GM21528 (cell line): ENCODE measurements around the gene ABL2.

Experiments used
- ATAC-seq: cut with Tn5 transposase; IDR thresholded peaks from one replicate; pipeline ENCODE4 v1.9.1; 2021; ENCODE audit warnings: mild to moderate bottlenecking, moderate library complexity; ENCODE audit not compliant: unreplicated experiment, low FRiP score

ABL2 gene

DNA sequence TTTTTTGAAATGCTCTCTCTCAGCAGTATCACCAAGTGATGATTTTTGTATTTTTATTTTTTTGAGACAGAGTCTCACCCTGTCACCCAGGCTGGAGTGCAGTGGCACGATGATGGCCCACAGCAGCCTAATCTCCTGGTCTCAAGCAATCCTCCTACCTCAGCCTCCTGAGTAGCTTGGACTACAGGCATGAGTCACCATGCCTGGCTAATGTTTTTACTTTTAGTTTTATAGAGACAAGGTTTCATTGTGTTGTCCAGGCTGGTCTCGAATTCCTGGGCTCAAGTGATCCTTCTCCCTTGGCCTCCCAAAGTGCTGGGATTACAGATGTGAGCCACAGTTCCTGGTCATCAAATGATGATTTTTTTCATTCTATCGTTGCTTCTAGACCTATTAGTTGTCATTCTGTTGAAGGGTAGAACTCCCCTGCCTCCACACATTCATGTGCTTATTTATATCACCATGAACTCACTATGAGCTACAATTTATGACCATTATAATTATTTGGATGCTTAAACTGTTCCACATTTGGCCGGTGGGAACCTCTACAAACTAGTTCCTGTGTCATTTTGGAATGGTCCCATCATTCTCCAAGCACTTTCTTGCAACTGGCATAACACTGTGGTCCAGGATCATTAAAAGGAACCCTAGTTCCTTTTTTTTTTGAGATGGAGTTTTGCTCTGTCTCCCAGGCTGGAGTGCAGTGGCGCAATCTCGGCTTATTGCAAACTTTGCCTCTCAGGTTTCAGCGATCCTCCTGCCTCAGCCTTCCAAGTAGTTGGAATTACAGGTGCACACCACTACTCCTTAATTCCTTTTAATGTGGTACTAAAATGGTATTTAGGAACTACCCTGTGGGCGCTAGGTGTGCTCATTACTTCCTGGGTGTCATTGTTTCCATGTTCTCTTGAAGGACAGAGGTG lies 167.9 kb downstream of the ABL2 start:
- no peak for ATAC-seq

DNA sequence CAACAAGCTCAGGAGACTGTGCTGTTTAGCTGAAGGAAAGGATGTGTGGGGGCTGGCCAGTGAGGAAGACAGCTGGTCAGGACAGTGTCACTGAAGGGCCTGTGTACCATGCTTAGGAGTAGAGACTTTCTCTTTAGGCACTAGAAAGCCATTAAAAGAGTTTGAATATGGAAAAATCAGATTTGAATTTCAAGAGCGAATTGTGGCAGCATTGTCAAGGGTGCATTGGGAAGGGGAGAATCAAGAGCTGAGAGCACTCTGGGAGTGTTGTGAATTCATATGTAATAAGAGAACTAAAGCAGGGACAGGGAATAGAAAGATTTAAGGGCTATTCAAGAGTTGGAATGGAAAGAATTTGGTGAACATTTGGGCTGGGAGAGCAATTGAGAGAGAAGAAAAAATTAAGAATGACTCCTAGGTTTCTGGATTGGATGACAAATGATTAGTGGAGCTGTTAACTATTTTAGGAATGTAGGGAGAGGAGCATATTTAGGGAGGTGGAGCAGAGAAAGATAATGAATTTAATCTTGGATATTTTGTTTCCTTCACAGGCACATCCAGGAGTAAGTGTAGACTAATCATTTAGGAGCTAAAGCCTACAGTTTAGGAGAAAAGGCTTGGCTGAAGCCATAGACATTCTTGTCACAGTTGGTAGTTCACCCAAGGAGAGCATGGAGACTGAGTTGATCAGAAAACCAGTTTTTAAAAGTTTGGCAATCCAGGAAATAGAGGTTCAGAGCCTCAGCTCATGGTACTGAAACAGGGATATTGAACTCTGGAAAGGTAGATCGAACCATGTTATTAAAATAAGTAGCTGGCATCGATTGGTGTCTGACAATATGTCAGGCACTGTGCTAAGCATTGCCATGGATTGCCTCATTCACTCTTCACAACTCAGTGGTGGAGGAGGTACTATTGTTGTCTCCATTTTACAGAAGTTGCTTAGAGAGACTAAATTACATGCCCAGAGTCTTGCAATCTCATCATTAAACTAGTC lies 170.7 kb downstream of the ABL2 start:
- no peak for ATAC-seq

GRCh38 chr1:179055937-179056336 lies 173.5 kb downstream of the ABL2 start:
- no peak for ATAC-seq

DNA sequence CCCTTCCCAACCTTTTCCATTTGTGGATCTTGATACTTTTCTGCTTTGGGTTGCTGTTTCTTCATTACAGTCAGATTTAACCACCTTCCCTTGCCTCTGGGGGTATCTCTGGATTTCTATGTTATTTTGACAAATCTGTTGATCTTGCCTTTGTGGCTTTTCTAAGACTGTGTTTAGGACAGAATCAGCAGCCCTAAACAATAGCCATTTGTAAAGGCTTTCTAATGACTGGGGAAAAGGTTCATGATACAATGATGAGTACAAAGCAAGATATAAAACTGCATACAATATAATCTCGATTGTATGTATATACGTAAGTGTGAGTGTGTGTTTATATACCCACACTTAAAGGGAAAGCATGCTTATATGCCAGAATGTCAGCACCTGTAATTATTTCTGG lies 176.0 kb downstream of the ABL2 start:
- ATAC-seq: no peak

DNA sequence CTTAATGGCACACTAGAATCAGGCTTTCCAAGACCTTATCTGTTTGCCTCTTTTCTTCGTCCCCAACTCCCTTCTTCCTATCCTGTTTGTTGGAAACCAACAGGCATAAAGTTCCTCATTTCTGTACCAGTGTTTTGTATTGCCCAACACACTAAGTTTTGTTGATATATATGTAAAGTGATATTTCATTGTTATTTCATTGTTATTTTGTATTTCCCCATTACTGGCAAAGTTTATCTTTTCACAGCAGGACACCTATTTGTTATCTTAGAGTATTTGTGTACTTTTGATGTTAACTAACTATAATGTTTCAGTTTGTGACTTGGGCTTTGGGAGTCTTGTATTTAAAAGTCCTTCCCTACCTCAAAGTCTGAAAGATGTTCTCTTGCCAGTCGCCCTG lies 176.7 kb downstream of the ABL2 start:
- no peak for ATAC-seq
